ENCODE results near the gene CAMTA1. TPM values are rescaled to one million over a fixed set of nuclear protein-coding genes. Genes with fewer than 3 reads are reported as not detected.
A peak's percentile ranks its signal among the peaks of the same experiment; 100 is the strongest.

Gene CAMTA1
- polyA plus RNA-seq, 1 experiment = 64.9 TPM

DNA sequence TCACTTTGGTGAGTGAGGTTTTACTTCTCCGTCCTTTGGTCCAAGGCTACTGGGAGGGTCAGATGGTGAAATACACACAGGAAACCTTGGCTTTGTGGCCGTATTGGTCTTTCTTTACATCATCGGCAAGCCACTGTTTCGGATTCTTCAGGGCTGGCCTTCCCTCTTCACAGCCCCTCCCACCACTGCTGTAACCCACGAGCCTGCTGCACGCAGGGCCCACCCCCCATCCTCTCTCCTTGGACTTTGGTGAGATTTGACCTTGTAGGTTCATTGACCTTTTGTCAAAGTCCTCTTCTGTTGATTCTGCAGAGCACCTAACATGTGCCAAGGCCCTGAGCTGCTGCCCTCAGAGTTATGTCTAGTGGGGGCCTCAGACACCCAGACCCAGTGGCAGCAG is 328.6 kb downstream of the CAMTA1 start:
- POLR2A ChIA-PET = no interaction called here
- no peak overlapping the region for H3K27ac ChIP-seq (ENCODE audit: low read depth, low read length)
- no peak for DNase-seq (ENCODE audit: low read depth, low spot score)
- CTCF ChIA-PET = no interaction called here
- no peak for TF ChIP-seq CTCF (IDR thresholded peaks at IDR 0.05; ENCODE audit: low read depth, low read length)
- no peaks in the 10 kb centered on the region for H3K27me3 ChIP-seq (ENCODE audit: control insufficient read depth, insufficient read depth, low read length)
- H3K4me3 ChIP-seq (ENCODE audit: low read depth, low read length) = no peak overlapping the region
- peaks cover 3% of the 10 kb centered on the region; the same call in 1 of the 2 replicates for H3K9me3 ChIP-seq (ENCODE audit: control insufficient read depth, insufficient read depth, low read length)

- no peak for DNase-seq (ENCODE audit: low read depth, low spot score)
- no peak overlapping the region for H3K27ac ChIP-seq (ENCODE audit: low read depth, low read length)
- ChIA-PET POLR2A (no interaction called here), CTCF (no interaction called here)
- no peaks in the 10 kb centered on the region for H3K27me3 ChIP-seq (ENCODE audit: control insufficient read depth, insufficient read depth, low read length)
- no peak overlapping the region for H3K4me3 ChIP-seq (ENCODE audit: low read depth, low read length)
- peaks cover 3% of the 10 kb centered on the region; the same call in 1 of the 2 replicates for H3K9me3 ChIP-seq (ENCODE audit: control insufficient read depth, insufficient read depth, low read length)
- no peak for TF ChIP-seq CTCF (IDR thresholded peaks at IDR 0.05; ENCODE audit: low read depth, low read length)
These were observed 330.7 kb downstream of the CAMTA1 start for GRCh38 chr1:7116001-7116400.

DNA sequence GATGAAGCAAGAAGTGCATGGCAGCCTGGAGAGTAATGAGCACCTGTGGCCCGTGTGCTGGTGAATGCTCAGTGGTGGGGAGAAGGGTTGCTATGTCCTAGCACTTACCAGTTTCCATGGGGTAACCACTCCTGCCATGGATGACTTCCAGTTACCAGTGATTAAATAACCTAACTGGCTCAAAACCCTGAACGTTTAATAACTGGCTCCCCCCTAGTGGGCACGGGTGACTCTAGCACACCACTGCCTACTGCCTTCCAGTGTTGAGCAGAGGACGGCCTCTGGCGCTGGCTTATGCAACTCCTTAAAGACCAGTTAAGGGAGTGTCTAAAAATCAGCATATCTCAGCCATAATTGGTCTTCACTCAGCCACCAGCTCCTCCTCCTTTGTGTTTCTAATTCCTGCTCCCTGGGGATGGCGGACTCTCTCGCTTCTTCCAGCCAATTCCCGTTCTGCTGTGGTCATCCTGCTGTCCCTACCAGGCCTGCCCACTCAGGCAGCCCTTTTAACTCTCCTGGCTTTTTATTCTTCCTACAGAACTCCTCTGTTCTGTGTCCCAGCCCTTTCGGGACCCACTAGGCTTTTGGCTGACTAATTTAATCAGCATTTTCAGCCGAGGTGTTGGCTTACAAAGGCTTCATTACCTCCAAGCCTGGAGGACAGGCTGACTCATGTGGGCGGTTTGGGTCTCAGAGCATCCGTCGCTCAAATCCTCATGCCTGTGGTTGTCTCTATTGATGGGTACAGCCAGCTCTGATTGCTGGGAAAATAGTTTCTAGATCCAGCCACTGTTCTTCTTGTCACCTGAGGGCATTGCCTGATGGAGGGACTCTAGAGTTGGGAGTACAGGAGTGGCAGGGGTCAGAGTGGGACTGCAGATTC is 332.4 kb downstream of the CAMTA1 start:
- ChIA-PET POLR2A (interaction anchor here (0.8 kb wide), 1 partner anchor 48 kb away, joined by 6 read pairs; no protein-coding TSS in a partner anchor), CTCF (interaction anchor here (0.6 to 1.8 kb wide), 5 partner anchors 14 to 75 kb away, joined by 3 to 9 read pairs (median 4); no protein-coding TSS in a partner anchor)
- Histone ChIP-seq H3K4me3 (ENCODE audit: low read depth, low read length) (0 out of 2 replicates have a peak overlapping the region, but pooled peaks have one; percentile 7), H3K27me3 (ENCODE audit: control insufficient read depth, insufficient read depth, low read length) (no peaks in the 10 kb centered on the region), H3K27ac (ENCODE audit: low read depth, low read length) (peak overlapping the region; percentile 91), H3K9me3 (ENCODE audit: control insufficient read depth, insufficient read depth, low read length) (peaks cover 3% of the 10 kb centered on the region; the same call in 1 of the 2 replicates)
- peak; percentile 65 for DNase-seq (ENCODE audit: low read depth, low spot score)
- TF ChIP-seq CTCF (IDR thresholded peaks at IDR 0.05; ENCODE audit: low read depth, low read length) = peak; percentile 37; the same call in 1 of the 2 replicates

DNA sequence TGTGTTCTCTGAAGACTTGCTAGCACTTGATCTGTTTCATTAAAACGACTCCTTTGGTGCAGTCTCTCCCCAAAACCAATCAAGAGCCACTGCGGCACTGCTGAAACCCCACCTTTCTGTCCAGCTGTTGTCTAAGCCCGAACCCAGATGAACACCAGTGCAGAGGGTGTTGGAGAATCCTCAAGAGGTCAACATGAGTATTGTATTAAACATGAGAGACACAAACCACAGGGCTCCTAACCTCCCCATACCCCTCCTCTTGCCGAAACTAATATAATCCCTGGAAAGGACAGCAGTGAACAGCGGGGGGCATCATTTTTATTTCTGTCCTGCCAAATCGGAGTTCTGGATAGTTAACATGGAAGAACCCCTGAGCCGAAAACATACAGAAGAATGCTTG is 333.9 kb downstream of the CAMTA1 start:
- ChIA-PET CTCF (interaction anchor here (0.7 kb wide), 1 partner anchor 180 kb away, joined by 3 read pairs; no protein-coding TSS in a partner anchor), POLR2A (no interaction called here)
- Histone ChIP-seq H3K4me3 (ENCODE audit: low read depth, low read length) (no peak overlapping the region), H3K9me3 (ENCODE audit: control insufficient read depth, insufficient read depth, low read length) (peaks cover 3% of the 10 kb centered on the region; the same call in 1 of the 2 replicates), H3K27ac (ENCODE audit: low read depth, low read length) (no peak overlapping the region), H3K27me3 (ENCODE audit: control insufficient read depth, insufficient read depth, low read length) (peaks cover 6% of the 10 kb centered on the region)
- DNase-seq (ENCODE audit: low read depth, low spot score) = no peak
- no peak for TF ChIP-seq CTCF (IDR thresholded peaks at IDR 0.05; ENCODE audit: low read depth, low read length)
